Activated naive CD8-positive, alpha-beta T cell (primary cell): Measurements from ENCODE around the gene CSF2.

Source experiments
- H3K27ac Mint-ChIP-seq: one replicate; pipeline ENCODE4 v1.8.0; 2021; ENCODE audit warnings: mixed read lengths
- H3K27me3 Mint-ChIP-seq: one replicate; pipeline ENCODE4 v1.8.0; 2021; ENCODE audit warnings: mixed read lengths
- H3K36me3 Mint-ChIP-seq: one replicate; pipeline ENCODE4 v1.8.0; 2021; ENCODE audit warnings: mixed read lengths
- H3K4me1 Mint-ChIP-seq: one replicate; pipeline ENCODE4 v1.8.0; 2021; ENCODE audit warnings: low read depth, mixed read lengths
- H3K4me3 Mint-ChIP-seq: one replicate; pipeline ENCODE4 v1.8.0; 2021; ENCODE audit warnings: mild to moderate bottlenecking, mixed read lengths
- H3K9me3 Mint-ChIP-seq: one replicate; pipeline ENCODE4 v1.8.0; 2021; ENCODE audit warnings: low read depth, mixed read lengths

Gene CSF2

DNA sequence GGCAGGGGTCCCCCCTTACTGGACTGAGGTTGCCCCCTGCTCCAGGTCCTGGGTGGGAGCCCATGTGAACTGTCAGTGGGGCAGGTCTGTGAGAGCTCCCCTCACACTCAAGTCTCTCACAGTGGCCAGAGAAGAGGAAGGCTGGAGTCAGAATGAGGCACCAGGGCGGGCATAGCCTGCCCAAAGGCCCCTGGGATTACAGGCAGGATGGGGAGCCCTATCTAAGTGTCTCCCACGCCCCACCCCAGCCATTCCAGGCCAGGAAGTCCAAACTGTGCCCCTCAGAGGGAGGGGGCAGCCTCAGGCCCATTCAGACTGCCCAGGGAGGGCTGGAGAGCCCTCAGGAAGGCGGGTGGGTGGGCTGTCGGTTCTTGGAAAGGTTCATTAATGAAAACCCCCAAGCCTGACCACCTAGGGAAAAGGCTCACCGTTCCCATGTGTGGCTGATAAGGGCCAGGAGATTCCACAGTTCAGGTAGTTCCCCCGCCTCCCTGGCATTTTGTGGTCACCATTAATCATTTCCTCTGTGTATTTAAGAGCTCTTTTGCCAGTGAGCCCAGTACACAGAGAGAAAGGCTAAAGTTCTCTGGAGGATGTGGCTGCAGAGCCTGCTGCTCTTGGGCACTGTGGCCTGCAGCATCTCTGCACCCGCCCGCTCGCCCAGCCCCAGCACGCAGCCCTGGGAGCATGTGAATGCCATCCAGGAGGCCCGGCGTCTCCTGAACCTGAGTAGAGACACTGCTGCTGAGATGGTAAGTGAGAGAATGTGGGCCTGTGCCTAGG, at the start of gene CSF2:
CSF2 (plus strand) TSS at position 559 of the 783 bp plus-strand sequence; CDS start at position 594, 35 bp downstream.
- peak within 1 kb of the TSS; percentile 66 for H3K27ac Mint-ChIP-seq
- no peaks in the 10 kb centered on the region for H3K36me3 Mint-ChIP-seq
- H3K9me3 Mint-ChIP-seq = no peaks in the 10 kb centered on the region
- H3K4me1 Mint-ChIP-seq = peaks cover 22% of the 10 kb centered on the region
- H3K4me3 Mint-ChIP-seq = peak within 1 kb of the TSS; percentile 67
- H3K27me3 Mint-ChIP-seq = no peaks in the 10 kb centered on the region

GRCh38 chr5:132024117-132024435, 49.5 kb upstream of the CSF2 start:
- no peaks in the 10 kb centered on the region for H3K27me3 Mint-ChIP-seq
- H3K9me3 Mint-ChIP-seq = no peaks in the 10 kb centered on the region
- H3K27ac Mint-ChIP-seq = no peak overlapping the region

DNA sequence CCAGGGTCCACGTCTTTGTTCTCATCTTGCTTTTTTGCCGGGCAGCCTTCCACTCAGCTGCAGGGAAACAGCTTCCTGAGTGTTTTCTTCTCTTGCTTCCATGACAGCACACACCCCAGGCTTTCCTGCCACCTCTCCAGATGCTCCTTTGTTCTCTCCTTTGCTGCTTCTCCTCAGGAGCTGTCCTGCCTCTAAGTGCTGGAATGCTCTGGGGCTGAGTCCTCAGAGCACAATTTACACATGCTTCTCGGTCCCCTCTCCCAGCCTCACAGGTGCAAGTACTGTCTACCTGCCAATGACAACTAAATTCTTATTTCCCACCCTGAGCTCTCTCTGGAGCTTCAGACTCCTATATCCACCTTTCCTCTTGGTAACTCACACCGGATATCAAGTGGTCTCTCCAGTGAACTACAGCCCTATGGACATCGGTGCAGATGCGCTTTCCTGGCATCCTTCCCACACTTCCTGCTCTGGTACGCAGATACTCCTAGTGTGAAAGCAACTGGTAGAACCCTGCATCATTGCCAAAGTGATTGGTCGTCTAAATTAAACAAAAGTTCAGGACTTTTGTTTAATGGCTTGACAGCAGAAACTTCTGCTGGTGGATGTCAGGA, 48.7 kb upstream of the CSF2 start:
- H3K36me3 Mint-ChIP-seq = no peaks in the 10 kb centered on the region
- no peaks in the 10 kb centered on the region for H3K9me3 Mint-ChIP-seq
- H3K4me1 Mint-ChIP-seq = peaks cover 24% of the 10 kb centered on the region
- no peaks in the 10 kb centered on the region for H3K27me3 Mint-ChIP-seq
- H3K4me3 Mint-ChIP-seq = no peak overlapping the region
- no peak overlapping the region for H3K27ac Mint-ChIP-seq

More at GRCh38 chr5:132024117-132024435, 49.5 kb upstream of the CSF2 start:
- H3K4me3 Mint-ChIP-seq = no peak overlapping the region
- H3K4me1 Mint-ChIP-seq = peaks cover 30% of the 10 kb centered on the region
- no peaks in the 10 kb centered on the region for H3K36me3 Mint-ChIP-seq

GRCh38 chr5:132025403-132025971, 48.1 kb upstream of the CSF2 start:
- Mint-ChIP-seq H3K36me3 (peaks cover 3% of the 10 kb centered on the region), H3K27ac (no peak overlapping the region), H3K9me3 (no peaks in the 10 kb centered on the region), H3K4me3 (no peak overlapping the region), H3K27me3 (no peaks in the 10 kb centered on the region), H3K4me1 (peaks cover 18% of the 10 kb centered on the region)

DNA sequence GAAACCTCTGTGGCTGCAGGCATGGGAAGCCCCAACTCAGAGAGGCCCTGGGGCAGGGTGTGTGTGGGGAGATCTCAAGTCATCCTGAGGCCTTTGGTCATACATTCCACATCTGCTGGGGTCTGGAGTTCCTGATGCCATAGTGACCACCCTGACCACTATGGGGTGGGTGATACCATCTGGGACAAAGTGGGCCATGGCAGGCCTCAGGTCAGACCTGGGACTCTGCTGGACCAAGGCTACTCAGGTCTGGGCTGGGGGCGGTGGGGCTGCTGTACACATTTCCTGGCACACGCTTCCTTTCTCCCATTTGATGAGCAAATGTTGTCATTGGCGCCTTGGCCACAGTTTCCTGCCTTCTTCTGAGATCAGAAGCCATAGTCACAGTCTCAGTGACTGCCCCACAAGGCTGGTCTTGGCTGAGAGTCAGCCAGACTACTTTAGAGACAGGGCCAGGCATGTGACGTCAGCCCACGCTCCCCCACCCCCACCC, 47.0 kb upstream of the CSF2 start:
- Mint-ChIP-seq H3K27ac (no peak overlapping the region), H3K36me3 (peaks cover 3% of the 10 kb centered on the region), H3K4me1 (peaks cover 11% of the 10 kb centered on the region), H3K4me3 (no peak overlapping the region), H3K27me3 (no peaks in the 10 kb centered on the region), H3K9me3 (no peaks in the 10 kb centered on the region)

GRCh38 chr5:132027027-132027426, 46.6 kb upstream of the CSF2 start:
- no peaks in the 10 kb centered on the region for H3K27me3 Mint-ChIP-seq
- H3K27ac Mint-ChIP-seq = peak overlapping the region; percentile 31
- peaks cover 11% of the 10 kb centered on the region for H3K4me1 Mint-ChIP-seq
- no peak overlapping the region for H3K4me3 Mint-ChIP-seq
- peaks cover 5% of the 10 kb centered on the region for H3K36me3 Mint-ChIP-seq
- H3K9me3 Mint-ChIP-seq = no peaks in the 10 kb centered on the region

GRCh38 chr5:132029609-132030330, 43.8 kb upstream of the CSF2 start:
- H3K27ac Mint-ChIP-seq = no peak overlapping the region
- peaks cover 11% of the 10 kb centered on the region for H3K9me3 Mint-ChIP-seq
- no peak overlapping the region for H3K4me3 Mint-ChIP-seq
- H3K27me3 Mint-ChIP-seq = no peaks in the 10 kb centered on the region
- H3K4me1 Mint-ChIP-seq = peaks cover 11% of the 10 kb centered on the region
- peaks cover 11% of the 10 kb centered on the region for H3K36me3 Mint-ChIP-seq

- no peak overlapping the region for H3K27ac Mint-ChIP-seq
- H3K9me3 Mint-ChIP-seq = peaks cover 11% of the 10 kb centered on the region
These were observed 43.0 kb upstream of the CSF2 start for GRCh38 chr5:132030610-132031009.

DNA sequence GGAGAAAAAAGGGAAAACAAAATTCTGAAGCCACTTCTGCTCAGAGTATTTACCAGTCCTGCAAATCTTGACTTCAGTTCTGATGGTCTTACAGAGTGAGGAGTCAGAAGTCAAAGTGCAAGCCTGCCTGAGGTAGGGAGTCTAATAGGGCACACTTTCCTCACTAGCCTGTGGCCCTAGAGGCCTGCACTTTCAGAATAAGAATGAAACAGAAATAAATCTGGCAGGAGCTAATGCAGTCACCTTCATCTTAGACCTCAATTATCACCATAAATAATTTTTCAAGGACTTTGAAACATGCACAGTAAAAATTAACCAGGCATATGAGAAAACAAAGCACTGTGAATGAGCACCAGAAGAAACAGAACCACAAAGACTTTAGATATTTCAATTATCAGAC, 41.4 kb upstream of the CSF2 start:
- Mint-ChIP-seq H3K27me3 (no peaks in the 10 kb centered on the region), H3K27ac (no peak overlapping the region), H3K4me3 (no peak overlapping the region), H3K4me1 (peaks cover 11% of the 10 kb centered on the region), H3K36me3 (peaks cover 11% of the 10 kb centered on the region), H3K9me3 (peaks cover 11% of the 10 kb centered on the region)

More at GRCh38 chr5:132030610-132031009, 43.0 kb upstream of the CSF2 start:
- peaks cover 11% of the 10 kb centered on the region for H3K36me3 Mint-ChIP-seq
- H3K4me1 Mint-ChIP-seq = peaks cover 11% of the 10 kb centered on the region
- no peak overlapping the region for H3K4me3 Mint-ChIP-seq
- no peaks in the 10 kb centered on the region for H3K27me3 Mint-ChIP-seq

- Mint-ChIP-seq H3K36me3 (peaks cover 11% of the 10 kb centered on the region), H3K9me3 (peaks cover 14% of the 10 kb centered on the region), H3K27me3 (no peaks in the 10 kb centered on the region)
These were observed 40.5 kb upstream of the CSF2 start for GRCh38 chr5:132033122-132033521.

GRCh38 chr5:132037353-132037752, 36.2 kb upstream of the CSF2 start:
- no peaks in the 10 kb centered on the region for H3K27me3 Mint-ChIP-seq

More at GRCh38 chr5:132033122-132033521, 40.5 kb upstream of the CSF2 start:
- H3K4me1 Mint-ChIP-seq = peaks cover 14% of the 10 kb centered on the region
- no peak overlapping the region for H3K27ac Mint-ChIP-seq
- no peak overlapping the region for H3K4me3 Mint-ChIP-seq

DNA sequence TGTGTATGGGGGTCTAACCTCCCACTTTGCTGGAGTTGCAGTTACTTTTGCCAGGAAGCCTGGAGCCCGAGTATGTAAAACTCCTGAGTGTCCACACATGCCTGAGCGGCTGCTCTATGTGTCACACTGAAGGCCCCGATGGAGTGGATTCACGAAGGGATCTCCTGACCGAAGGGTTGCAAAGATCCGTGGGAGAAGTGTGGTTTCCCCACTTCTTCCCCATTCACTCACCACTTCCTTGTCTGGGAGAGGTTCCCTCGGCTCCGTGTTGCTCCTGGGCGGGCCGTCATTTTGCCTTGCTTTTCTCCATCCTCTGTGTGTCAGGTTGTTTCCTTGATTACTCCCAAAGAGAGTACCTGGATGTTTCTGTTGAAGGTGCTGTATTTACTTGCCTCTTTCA, 29.4 kb upstream of the CSF2 start:
- no peaks in the 10 kb centered on the region for H3K4me1 Mint-ChIP-seq
- H3K9me3 Mint-ChIP-seq = no peaks in the 10 kb centered on the region
- H3K27ac Mint-ChIP-seq = no peak overlapping the region
- no peak overlapping the region for H3K4me3 Mint-ChIP-seq
- H3K27me3 Mint-ChIP-seq = peaks cover 2% of the 10 kb centered on the region
- H3K36me3 Mint-ChIP-seq = no peaks in the 10 kb centered on the region

More at GRCh38 chr5:132037353-132037752, 36.2 kb upstream of the CSF2 start:
- Mint-ChIP-seq H3K4me1 (peaks cover 14% of the 10 kb centered on the region), H3K36me3 (peaks cover 6% of the 10 kb centered on the region), H3K27ac (no peak overlapping the region), H3K9me3 (peaks cover 14% of the 10 kb centered on the region), H3K4me3 (no peak overlapping the region)

DNA sequence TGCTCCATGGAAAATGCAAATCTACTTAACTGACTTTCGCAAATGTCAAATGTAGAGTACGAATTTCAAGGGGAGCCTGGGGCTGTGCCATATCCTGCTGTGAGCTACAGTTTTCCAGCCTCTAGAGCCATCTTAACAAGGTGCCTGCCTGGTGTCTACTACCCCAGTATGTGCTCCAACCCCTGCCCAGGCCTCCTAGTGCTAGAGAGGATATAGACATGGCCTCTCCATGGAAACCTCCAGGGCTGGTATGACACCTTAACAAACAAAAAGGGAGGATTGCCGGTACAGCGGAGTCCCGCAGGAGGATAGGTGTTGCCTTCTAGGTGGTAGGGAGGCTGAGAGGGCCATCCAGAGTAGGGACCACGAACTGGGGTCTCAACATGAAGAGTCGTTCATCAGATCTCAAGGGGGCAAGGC, 26.7 kb upstream of the CSF2 start:
- H3K27ac Mint-ChIP-seq = no peak overlapping the region
- H3K4me1 Mint-ChIP-seq = no peaks in the 10 kb centered on the region
- H3K4me3 Mint-ChIP-seq = no peak overlapping the region
- H3K9me3 Mint-ChIP-seq = no peaks in the 10 kb centered on the region
- peaks cover 2% of the 10 kb centered on the region for H3K27me3 Mint-ChIP-seq
- H3K36me3 Mint-ChIP-seq = no peaks in the 10 kb centered on the region

- no peaks in the 10 kb centered on the region for H3K9me3 Mint-ChIP-seq
- no peak overlapping the region for H3K4me3 Mint-ChIP-seq
- H3K4me1 Mint-ChIP-seq = no peaks in the 10 kb centered on the region
- H3K36me3 Mint-ChIP-seq = no peaks in the 10 kb centered on the region
- H3K27me3 Mint-ChIP-seq = peaks cover 2% of the 10 kb centered on the region
- H3K27ac Mint-ChIP-seq = no peak overlapping the region
These were observed 24.5 kb upstream of the CSF2 start for GRCh38 chr5:132049093-132049492.

DNA sequence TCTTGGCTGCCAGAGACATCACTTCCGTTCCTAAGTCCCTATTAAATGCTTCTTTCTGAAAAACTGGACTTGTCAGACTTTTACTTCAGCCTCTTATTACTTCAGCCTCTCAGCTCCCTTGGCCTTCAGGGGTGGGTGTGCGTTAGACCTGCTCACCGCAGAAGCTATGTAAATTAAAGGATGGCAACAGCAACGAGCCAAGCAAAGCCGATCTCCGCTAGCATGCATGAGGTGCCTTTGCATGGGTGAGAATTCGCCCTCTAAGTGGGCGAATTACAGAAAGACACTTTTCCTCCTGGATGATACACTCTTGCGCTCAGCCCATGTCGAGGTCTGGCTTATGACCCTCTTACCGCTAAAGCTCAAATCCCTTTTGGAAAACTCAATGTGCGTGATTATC, 24.0 kb upstream of the CSF2 start:
- Mint-ChIP-seq H3K9me3 (no peaks in the 10 kb centered on the region), H3K4me3 (no peak overlapping the region), H3K4me1 (peaks cover 4% of the 10 kb centered on the region), H3K36me3 (no peaks in the 10 kb centered on the region), H3K27me3 (no peaks in the 10 kb centered on the region), H3K27ac (no peak overlapping the region)
